GM12891 (cell line): Measurements from ENCODE around the gene ZNF578.
"Not testable (repeated sequence)": the region's sequence is repeated elsewhere in the genome, so short reads cannot be mapped to it uniquely, and the experiment has no call there.

ENCODE experiments used
- POLR2A ChIP-seq: IDR thresholded peaks from 2 replicates; pipeline ENCODE4 v1.6.1; 2011; ENCODE audit warnings: low read depth, low read length, control low read depth
- POLR2AphosphoS5 ChIP-seq: IDR thresholded peaks from 2 replicates; pipeline ENCODE4 v1.6.1; 2011; ENCODE audit warnings: low read depth, low read length, control low read depth
- SPI1 ChIP-seq: IDR thresholded peaks from 2 replicates; pipeline ENCODE4 v1.6.1; 2011; ENCODE audit warnings: low read depth, low read length, control low read depth
- TAF1 ChIP-seq: IDR thresholded peaks from 2 replicates; pipeline ENCODE4 v1.6.1; 2011; ENCODE audit warnings: low read depth, low read length, control low read depth

GRCh38 chr19:52485064-52485463 lies 31.7 kb downstream of the ZNF578 start:
- TF ChIP-seq POLR2A, POLR2AphosphoS5, TAF1, SPI1: not testable (repeated sequence)
